Endodermal cell (in vitro differentiated cells): ENCODE results near the gene CCDC51. TPM values are rescaled to one million over a fixed set of nuclear protein-coding genes. Genes with fewer than 3 reads are reported as not detected.

ENCODE experiments used
- DNase-seq: peaks from one replicate; pipeline ENCODE4 v3.0.0-alpha.2; 2017
- H3K27ac ChIP-seq: 2 replicates; pipeline ENCODE4 v1.5.1; 2013; ENCODE audit warnings: mild to moderate bottlenecking, low read depth, low read length, moderate library complexity
- H3K27me3 ChIP-seq: 2 replicates; pipeline ENCODE4 v1.6.1; 2013; ENCODE audit warnings: mild to moderate bottlenecking, low read length, moderate library complexity; ENCODE audit not compliant: insufficient read depth, control insufficient read depth, poor library complexity, severe bottlenecking
- H3K36me3 ChIP-seq: 2 replicates; pipeline ENCODE4 v1.7.0; 2013; ENCODE audit warnings: mild to moderate bottlenecking, low read length, moderate library complexity; ENCODE audit not compliant: control insufficient read depth, insufficient read depth
- H3K4me1 ChIP-seq: one replicate; pipeline ENCODE4 v1.7.0; 2013; ENCODE audit warnings: low read length; ENCODE audit not compliant: control insufficient read depth, insufficient read depth
- H3K4me3 ChIP-seq: 2 replicates; pipeline ENCODE4 v1.5.1; 2013; ENCODE audit warnings: mild to moderate bottlenecking, low read length, moderate library complexity
- H3K9ac ChIP-seq: 2 replicates; pipeline ENCODE4 v1.6.1; 2013; ENCODE audit warnings: mild to moderate bottlenecking, low read length, moderate library complexity; ENCODE audit not compliant: poor library complexity, severe bottlenecking; ENCODE audit errors: extremely low read depth
- H3K9me3 ChIP-seq: 2 replicates; pipeline ENCODE4 v1.6.1; 2013; ENCODE audit warnings: mild to moderate bottlenecking, low read length, moderate library complexity; ENCODE audit not compliant: control insufficient read depth
- H3K27ac Mint-ChIP-seq: 2 replicates; pipeline ENCODE4 v1.8.0; 2020; ENCODE audit warnings: mixed read lengths
- H3K27me3 Mint-ChIP-seq: 2 replicates; pipeline ENCODE4 v1.8.0; 2021; ENCODE audit warnings: mild to moderate bottlenecking, mixed read lengths; ENCODE audit not compliant: insufficient read depth
- H3K36me3 Mint-ChIP-seq: 2 replicates; pipeline ENCODE4 v1.8.0; 2020; ENCODE audit warnings: low read depth, mixed read lengths
- H3K4me1 Mint-ChIP-seq: 2 replicates; pipeline ENCODE4 v1.8.0; 2020; ENCODE audit warnings: mixed read lengths
- H3K4me3 Mint-ChIP-seq: 2 replicates; pipeline ENCODE4 v1.8.0; 2020; ENCODE audit warnings: mild to moderate bottlenecking, moderate library complexity, mixed read lengths
- H3K9me3 Mint-ChIP-seq: 2 replicates; pipeline ENCODE4 v1.8.0; 2020; ENCODE audit warnings: mild to moderate bottlenecking, mixed read lengths
- WGBS, 2 experiments: methylation state at CpG; one replicate each; pipeline versions ENCODE4 v1.1.5 to v1.1.7; 2013; ENCODE audit warnings: missing lambda C conversion rate in 2 of 2, mixed read lengths in 1 of 2; ENCODE audit not compliant: insufficient coverage in 1 of 2, insufficient read length in 1 of 2; 5-methylcytosine and 5-hydroxymethylcytosine counted together
- total RNA-seq, 2 donors: library from RNA; stranded (reverse); fragmentation: NEBNext Ultra II Directional in 1 of 2; extraction: Animal tissue kit (Norgen Biotek cat#: 25700) in 1 of 2; gene quantifications; 2 replicates in 1 of 2; 3 replicates in 1 of 2; pipeline ENCODE4 v1.2.1, GENCODE V29; 2021
- TF ChIP-seq, protein P1 (sequence below): fragments of 200-600 bp; sonication (generic); conservative IDR thresholded peaks from 2 replicates; pipeline ENCODE4 v1.5.0; 2021; ENCODE audit warnings: antibody characterized with exemption, mild to moderate bottlenecking

CCDC51 gene
- total RNA-seq, 2 donors from 2014 or later = 14.5 to 14.6 TPM

DNA sequence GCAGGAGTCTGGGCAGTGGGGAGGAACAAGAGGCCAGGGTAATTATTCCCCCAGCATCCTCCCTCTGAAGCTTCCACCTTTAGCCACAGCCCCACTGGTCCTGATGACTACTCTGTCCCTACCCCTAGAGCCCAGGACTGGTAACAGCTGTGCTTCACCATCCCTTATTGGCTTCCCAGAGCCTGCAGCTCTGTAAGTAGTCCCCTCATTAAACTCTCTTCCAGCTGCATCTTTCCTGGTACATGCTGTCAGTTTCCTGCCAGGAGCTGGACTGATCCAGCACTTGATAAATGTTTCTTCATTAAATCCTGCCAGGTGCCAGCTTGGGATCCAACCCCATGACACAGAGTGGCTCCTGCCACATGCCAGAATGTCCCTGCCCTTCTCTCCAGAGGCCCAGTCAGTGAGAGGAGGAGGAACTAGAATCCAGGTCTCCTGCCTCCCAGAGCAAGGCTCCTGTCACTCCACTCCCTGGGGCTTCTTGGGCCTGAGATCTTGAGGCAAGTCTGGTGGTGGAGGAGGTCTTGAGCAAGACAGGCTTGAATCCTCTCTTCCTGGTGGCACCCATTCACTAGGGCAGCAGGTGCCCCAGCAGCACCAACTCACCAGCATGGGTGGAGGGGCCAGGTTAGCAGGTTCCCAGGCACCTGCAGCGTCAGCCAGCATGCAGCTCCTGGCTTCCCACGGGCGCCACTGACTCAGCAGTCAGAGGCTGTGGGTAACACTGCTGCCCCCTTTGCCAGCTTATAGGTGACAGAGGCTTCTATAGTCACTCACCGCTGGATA, 40.3 kb downstream of the CCDC51 start:
- Mint-ChIP-seq H3K4me1 (no peaks in the 10 kb centered on the region), H3K36me3 (peaks cover 25% of the 10 kb centered on the region), H3K27me3 (peaks cover 11% of the 10 kb centered on the region), H3K4me3 (no peak overlapping the region), H3K9me3 (no peaks in the 10 kb centered on the region), H3K27ac (no peak overlapping the region)
- 86 to 88% methylated on average over 3 to 4 of the region's 4 CpGs for WGBS, 2 experiments
- peak; percentile 57 for DNase-seq
- Histone ChIP-seq H3K9ac (no peak overlapping the region), H3K27me3 (peaks cover 5% of the 10 kb centered on the region), H3K27ac (peak overlapping the region; percentile 53), H3K4me3 (no peak overlapping the region), H3K4me1 (no peaks in the 10 kb centered on the region), H3K9me3 (no peaks in the 10 kb centered on the region), H3K36me3 (peaks cover 27% of the 10 kb centered on the region)
- TF ChIP-seq, protein P1, sequence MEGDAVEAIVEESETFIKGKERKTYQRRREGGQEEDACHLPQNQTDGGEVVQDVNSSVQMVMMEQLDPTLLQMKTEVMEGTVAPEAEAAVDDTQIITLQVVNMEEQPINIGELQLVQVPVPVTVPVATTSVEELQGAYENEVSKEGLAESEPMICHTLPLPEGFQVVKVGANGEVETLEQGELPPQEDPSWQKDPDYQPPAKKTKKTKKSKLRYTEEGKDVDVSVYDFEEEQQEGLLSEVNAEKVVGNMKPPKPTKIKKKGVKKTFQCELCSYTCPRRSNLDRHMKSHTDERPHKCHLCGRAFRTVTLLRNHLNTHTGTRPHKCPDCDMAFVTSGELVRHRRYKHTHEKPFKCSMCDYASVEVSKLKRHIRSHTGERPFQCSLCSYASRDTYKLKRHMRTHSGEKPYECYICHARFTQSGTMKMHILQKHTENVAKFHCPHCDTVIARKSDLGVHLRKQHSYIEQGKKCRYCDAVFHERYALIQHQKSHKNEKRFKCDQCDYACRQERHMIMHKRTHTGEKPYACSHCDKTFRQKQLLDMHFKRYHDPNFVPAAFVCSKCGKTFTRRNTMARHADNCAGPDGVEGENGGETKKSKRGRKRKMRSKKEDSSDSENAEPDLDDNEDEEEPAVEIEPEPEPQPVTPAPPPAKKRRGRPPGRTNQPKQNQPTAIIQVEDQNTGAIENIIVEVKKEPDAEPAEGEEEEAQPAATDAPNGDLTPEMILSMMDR = peak; percentile 20

DNA sequence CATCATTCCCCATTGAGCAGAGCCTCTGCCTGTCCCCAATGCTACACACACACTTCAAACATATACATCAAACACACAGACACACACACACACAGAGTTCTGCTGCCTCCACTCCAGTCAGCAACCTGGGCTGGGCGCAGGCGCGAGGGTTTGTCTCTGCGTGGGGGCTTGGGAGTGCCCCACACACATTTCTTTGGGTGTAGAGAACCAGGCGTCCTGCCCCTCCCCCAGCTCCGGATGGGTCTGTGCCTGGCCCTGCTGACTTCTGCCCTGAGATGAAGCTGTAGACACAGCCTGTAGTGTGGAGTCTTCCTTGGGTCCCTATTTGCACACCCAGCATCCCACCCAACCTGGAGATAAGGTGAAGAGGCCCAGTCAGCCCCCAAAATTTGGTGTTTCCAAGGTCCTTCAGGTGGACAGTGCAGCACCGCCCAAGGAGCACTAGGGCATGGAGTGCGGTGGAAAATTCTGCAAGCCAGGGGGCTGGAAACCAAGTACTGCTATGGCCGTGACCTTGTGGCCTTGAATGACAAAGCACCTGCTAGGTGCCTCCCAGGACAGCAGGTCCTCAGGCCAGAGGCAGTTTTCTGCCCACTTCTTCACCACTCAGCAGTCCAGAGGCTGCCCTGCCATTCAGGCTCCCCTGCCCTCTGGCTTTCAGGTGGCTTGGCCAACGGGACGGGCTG, 41.1 kb downstream of the CCDC51 start:
- no peaks in the 10 kb centered on the region for H3K4me1 ChIP-seq
- H3K27me3 ChIP-seq = peaks cover 5% of the 10 kb centered on the region
- TF ChIP-seq, protein P1 = no peak
- H3K9me3 Mint-ChIP-seq = no peaks in the 10 kb centered on the region
- H3K27ac ChIP-seq = peak overlapping the region; percentile 53
- no peak overlapping the region for H3K27ac Mint-ChIP-seq
- peaks cover 23% of the 10 kb centered on the region for H3K36me3 ChIP-seq
- H3K4me3 ChIP-seq = no peak overlapping the region
- no peak overlapping the region for H3K9ac ChIP-seq
- H3K27me3 Mint-ChIP-seq = peaks cover 11% of the 10 kb centered on the region
- WGBS, 2 experiments = 87% methylated on average over 4 to 11 of the region's 11 CpGs
- no peaks in the 10 kb centered on the region for H3K9me3 ChIP-seq
- peak; percentile 48 for DNase-seq
- H3K4me3 Mint-ChIP-seq = no peak overlapping the region
- H3K4me1 Mint-ChIP-seq = no peaks in the 10 kb centered on the region
- peaks cover 22% of the 10 kb centered on the region for H3K36me3 Mint-ChIP-seq

DNA sequence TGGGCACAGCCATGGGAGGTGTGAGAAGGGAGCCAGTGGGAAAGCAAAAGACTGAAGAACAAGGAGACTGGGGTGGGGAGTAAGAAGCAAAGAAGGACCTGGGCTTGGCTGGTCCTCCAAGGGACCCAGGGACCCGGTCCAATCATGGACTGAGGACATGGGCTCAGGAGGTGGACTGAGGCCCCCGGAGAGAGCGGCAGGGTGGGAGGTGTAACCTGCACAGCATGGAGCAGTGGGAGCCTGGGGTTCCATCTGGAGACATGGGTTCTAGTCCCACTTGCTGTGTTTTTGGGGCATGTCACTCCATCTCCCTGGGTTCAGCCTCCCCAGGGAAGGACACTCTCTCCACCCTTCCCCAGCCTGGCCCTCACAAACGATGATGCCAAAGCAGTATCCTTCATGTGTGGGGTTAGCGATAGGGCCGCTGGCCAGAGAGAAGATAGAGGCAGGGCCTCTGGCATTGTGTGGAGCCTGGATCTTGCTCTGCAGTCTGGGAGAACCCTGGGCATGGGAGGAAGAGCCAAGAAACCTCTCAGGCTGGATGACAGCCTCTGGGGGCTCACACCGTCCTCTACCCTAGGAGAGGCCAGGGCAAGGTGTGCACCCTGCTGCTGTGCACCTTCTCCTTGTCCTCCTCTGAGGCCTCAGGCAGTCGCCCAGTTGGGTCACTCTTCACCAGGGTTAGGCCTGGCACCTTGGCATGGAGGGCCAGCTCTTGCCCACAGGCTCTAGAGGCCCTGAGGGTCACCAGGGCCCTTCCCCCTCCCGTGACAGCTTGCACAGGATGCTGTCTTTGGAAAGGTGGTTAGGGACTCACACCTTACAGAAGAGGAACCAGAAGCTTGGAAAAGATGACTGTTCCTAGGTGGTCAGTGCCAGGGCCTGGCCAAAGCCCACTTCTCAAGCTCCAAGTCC, 41.9 kb downstream of the CCDC51 start:
- Histone ChIP-seq H3K27ac (no peak overlapping the region), H3K27me3 (peaks cover 5% of the 10 kb centered on the region), H3K4me3 (no peak overlapping the region), H3K9me3 (no peaks in the 10 kb centered on the region), H3K9ac (no peak overlapping the region), H3K36me3 (peaks cover 16% of the 10 kb centered on the region), H3K4me1 (no peaks in the 10 kb centered on the region)
- DNase-seq = peak; percentile 44
- H3K4me1 Mint-ChIP-seq = no peaks in the 10 kb centered on the region
- TF ChIP-seq, protein P1 = no peak
- H3K9me3 Mint-ChIP-seq = no peaks in the 10 kb centered on the region
- H3K27ac Mint-ChIP-seq = no peak overlapping the region
- peaks cover 11% of the 10 kb centered on the region for H3K27me3 Mint-ChIP-seq
- WGBS, 2 experiments = 85 to 95% methylated on average over 9 of the region's 9 CpGs
- H3K4me3 Mint-ChIP-seq = no peak overlapping the region
- peaks cover 16% of the 10 kb centered on the region for H3K36me3 Mint-ChIP-seq
